LNCAP (cell line): ENCODE measurements around the gene COX18.

Experiments
- TF ChIP-seq, protein P1 (sequence below): fragments of 450-650 bp; IDR thresholded peaks from 2 replicates; pipeline ENCODE4 v1.5.1; 2017; ENCODE audit warnings: mild to moderate bottlenecking

Gene COX18

DNA sequence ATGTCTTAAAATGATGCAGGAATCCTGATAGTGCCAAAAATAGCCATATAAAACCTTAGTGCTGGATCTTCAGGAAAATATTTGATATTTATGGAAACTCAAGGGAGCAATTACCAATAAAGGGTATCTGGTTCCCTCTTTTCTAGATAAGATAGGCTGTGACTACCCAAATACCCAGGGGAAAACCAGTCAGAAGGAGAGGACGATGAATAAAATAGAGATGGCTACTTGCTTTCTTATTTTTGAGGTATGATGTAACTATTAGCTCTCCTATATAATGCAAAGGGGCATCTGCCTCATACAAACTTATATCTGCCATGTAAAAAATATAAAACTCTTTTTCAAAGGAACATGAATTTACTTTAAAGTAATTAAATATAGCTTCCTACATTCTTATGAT, 23.4 kb upstream of the COX18 start:
- TF ChIP-seq, protein P1, sequence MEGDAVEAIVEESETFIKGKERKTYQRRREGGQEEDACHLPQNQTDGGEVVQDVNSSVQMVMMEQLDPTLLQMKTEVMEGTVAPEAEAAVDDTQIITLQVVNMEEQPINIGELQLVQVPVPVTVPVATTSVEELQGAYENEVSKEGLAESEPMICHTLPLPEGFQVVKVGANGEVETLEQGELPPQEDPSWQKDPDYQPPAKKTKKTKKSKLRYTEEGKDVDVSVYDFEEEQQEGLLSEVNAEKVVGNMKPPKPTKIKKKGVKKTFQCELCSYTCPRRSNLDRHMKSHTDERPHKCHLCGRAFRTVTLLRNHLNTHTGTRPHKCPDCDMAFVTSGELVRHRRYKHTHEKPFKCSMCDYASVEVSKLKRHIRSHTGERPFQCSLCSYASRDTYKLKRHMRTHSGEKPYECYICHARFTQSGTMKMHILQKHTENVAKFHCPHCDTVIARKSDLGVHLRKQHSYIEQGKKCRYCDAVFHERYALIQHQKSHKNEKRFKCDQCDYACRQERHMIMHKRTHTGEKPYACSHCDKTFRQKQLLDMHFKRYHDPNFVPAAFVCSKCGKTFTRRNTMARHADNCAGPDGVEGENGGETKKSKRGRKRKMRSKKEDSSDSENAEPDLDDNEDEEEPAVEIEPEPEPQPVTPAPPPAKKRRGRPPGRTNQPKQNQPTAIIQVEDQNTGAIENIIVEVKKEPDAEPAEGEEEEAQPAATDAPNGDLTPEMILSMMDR = no peak

DNA sequence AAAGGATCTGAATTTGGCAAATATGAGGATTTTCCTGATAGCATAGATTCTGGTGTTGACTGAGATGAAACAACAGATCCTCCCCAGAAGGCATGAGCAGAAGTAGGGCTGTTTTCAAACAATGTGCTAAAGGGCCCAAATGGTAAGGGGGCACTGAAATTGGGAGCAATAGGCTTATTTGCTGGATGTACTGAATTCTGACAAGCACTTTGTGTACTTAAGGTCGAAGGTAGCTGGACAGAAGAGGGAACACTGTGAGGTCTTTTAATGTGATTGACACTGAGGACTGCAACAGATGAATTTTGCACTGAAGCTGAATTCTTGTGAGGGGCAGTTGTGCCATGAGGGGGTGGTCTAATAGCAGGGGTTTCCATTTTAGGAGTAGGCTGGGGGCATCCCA, 21.2 kb upstream of the COX18 start:
- TF ChIP-seq, protein P1 = no peak

DNA sequence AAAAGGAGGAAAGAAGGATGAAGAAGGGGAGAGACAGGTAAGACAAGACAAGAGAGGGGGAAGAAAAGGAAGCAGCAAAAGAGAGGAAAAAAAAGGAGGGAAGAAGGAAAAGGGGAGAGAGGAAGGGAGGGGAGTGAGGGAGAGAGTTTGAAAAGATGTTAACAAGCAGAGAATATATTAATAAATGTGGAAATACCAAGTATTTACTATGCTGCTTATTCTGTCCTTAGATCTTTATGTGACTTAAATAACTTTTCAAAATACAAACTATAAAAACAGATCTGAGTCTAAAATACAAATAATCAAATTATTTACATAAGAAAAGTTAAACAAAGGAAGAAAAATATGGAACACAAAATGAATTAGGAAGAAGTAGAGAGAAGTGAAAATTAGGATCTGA, 18.4 kb upstream of the COX18 start:
- TF ChIP-seq, protein P1 = no peak

DNA sequence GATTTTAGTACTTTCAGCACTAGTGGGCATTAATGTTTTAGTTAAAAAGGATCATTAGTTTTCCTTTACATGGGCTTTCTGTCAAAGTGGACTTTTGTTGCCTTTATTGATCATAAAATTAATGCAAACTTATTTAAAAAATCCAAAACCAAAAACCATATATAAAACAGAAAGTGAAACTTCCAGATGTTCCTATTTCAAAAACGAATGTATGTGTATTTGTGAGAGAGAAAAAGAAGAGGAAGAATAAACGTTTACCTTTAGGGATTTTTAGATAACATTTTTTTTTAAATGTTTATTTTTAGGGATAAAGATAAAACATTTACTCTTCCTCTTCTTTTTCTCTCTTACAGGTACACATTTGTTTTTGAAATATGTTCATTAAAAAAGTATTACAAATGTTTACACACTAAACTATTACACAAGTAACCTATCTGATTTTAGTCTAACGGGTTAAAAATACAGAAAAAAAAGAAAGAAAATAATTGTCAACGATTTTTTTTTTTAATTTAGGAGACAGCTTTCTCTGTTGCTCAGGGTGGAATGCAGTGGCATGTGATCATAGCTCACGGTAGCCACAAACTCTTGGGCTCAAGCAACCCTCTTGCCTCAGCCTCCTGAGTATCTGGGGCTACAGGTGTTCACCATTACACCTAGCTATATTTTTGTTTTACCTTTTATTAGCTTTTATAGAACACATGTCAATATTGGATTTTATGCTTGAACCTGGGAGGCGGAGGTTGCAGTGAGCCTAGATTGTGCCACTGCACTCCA, 16.8 kb upstream of the COX18 start:
- TF ChIP-seq, protein P1 = no peak

DNA sequence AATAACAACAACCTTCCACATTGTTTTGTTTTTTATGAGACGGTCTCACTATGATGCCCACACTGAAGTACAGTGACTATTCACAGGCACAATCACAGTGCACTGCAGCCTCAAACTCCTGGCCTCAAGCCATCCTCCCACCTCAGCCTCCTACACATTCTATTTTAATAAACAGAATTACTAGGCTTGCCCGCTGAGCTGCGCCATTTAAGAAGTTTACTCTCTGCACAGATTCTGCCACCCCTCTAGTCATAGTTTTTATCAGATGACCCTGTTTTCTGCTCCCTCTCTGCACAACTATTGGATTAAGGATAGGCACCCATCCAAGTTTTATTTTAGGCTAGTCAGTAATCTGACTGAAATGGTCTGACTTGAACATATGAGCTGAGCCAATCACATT, 11.3 kb upstream of the COX18 start:
- TF ChIP-seq, protein P1 = no peak

DNA sequence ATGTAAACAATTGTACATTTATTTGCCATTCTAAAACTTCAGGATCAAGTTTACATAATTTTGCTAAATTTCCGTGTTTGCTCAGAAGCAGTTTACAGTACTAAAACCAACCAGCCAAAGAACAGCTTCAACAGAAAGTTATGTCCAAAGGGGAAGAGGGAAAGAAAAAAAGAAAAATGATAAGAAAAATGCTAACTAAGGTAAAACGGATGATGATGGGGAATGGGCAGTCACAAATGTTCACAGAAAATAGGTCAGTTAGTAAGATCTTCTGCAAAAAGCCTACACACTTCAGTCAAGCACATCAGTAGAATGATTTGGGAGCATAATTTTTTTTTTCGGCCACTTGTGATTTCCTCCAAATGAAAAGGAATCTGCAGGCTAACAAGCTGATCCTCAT, 6.3 kb upstream of the COX18 start:
- TF ChIP-seq, protein P1 = no peak

DNA sequence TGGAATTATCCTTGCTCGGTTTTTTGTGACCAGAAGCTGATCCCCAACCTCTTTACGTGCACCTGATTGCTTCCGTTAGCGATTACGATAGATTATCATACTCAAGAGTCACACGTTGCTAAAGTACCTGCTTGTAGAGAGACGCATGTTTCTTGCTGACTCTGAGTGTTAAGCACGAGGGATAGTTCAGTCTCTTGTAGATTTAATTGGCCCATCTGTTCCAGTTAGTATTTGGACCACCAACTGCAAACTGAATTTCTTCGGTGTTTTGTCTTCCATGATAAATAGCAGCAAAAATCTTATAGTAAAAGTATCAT, 516 bp upstream of the COX18 start:
- TF ChIP-seq, protein P1 = no peak
